B cell (primary cell): ENCODE data around the gene ITPR1. TPM values are rescaled to one million over a fixed set of nuclear protein-coding genes. Genes with fewer than 3 reads are reported as not detected.
"Not testable (repeated sequence)": the region's sequence is repeated elsewhere in the genome, so short reads cannot be mapped to it uniquely, and the experiment has no call there.

Experiments
- ATAC-seq: fragments of 200-7000 bp; cut with Tn5 transposase; one replicate; pipeline ENCODE4 v1.10.0; 2021; ENCODE audit warnings: low read depth, mild to moderate bottlenecking, moderate number of reproducible peaks, moderate library complexity
- CTCF ChIA-PET: fragments of 350-600 bp; sonication (Branson Sonifier 250); formaldehyde crosslinking; loops from one replicate; lab custom pipeline; 2021; ENCODE audit warnings: antibody characterized with exemption, inconsistent platforms; lab: Charles Lee
- POLR2A ChIA-PET: fragments of 350-600 bp; sonication (Branson Sonifier 250); formaldehyde crosslinking; loops from one replicate; lab custom pipeline; 2021; ENCODE audit warnings: antibody characterized with exemption; lab: Charles Lee
- DNase-seq: peaks from one replicate; pipeline ENCODE4 v3.0.0; 2013
- H2AFZ ChIP-seq: 2 replicates; pipeline ENCODE4 v1.6.1; 2012; ENCODE audit warnings: mild to moderate bottlenecking, low read depth, low read length; ENCODE audit not compliant: insufficient read depth, poor library complexity, severe bottlenecking
- H3K27ac ChIP-seq, 2 donors: 1 replicate in 1 of 2; 2 replicates in 1 of 2; pipeline ENCODE4 v1.5.1; 2012 to 2013; ENCODE audit warnings: low read length in 2 of 2, mild to moderate bottlenecking in 2 of 2, moderate library complexity in 1 of 2
- H3K27me3 ChIP-seq, 4 experiments: fragments of 200-600 bp in 1 of 4; sonication (generic) in 1 of 4; replicated peaks in 1 of 4; 1 replicate in 2 of 4; 2 replicates in 2 of 4; pipeline versions ENCODE4 v1.6.1 to v1.7.0; 2013 to 2016; ENCODE audit warnings: low read length in 3 of 4, mild to moderate bottlenecking in 2 of 4, mixed read lengths in 1 of 4, moderate library complexity in 1 of 4; ENCODE audit not compliant: insufficient read depth in 4 of 4, control insufficient read depth in 3 of 4; ENCODE audit errors: control extremely low read depth in 1 of 4
- H3K36me3 ChIP-seq, 2 experiments: replicated peaks in 1 of 2; 1 replicate in 1 of 2; 2 replicates in 1 of 2; pipeline versions ENCODE4 v1.6.1 to v1.7.1; 2013; ENCODE audit warnings: low read length in 1 of 2; ENCODE audit not compliant: insufficient read depth in 2 of 2, control insufficient read depth in 1 of 2; ENCODE audit errors: control extremely low read depth in 1 of 2, extremely low read depth in 1 of 2
- H3K4me1 ChIP-seq, 2 donors: fragments of 200-600 bp in 1 of 2; sonication (generic) in 1 of 2; 1 replicate in 1 of 2; 2 replicates in 1 of 2; pipeline versions ENCODE4 v1.5.1 to v1.6.1; 2013 to 2017; ENCODE audit warnings: low read length in 2 of 2; ENCODE audit not compliant: control insufficient read depth in 2 of 2, insufficient read depth in 2 of 2
- H3K4me2 ChIP-seq: replicated peaks from 2 replicates; pipeline ENCODE3; 2012; ENCODE audit warnings: mild to moderate bottlenecking, low read depth, low read length; ENCODE audit not compliant: poor library complexity, severe bottlenecking
- H3K4me3 ChIP-seq, 5 experiments: fragments of 200-600 bp in 1 of 5; sonication (generic) in 1 of 5; 1 replicate in 3 of 5; 2 replicates in 2 of 5; pipeline versions ENCODE4 v1.5.1 to v1.7.0; 2011 to 2016; ENCODE audit warnings: low read length in 4 of 5, mild to moderate bottlenecking in 4 of 5, low read depth in 2 of 5, control low read depth in 1 of 5, moderate library complexity in 1 of 5; ENCODE audit not compliant: insufficient read depth in 1 of 5; ENCODE audit errors: control extremely low read depth in 1 of 5, extremely low read depth in 1 of 5
- H3K79me2 ChIP-seq: fragments of 200-600 bp; sonication (generic); one replicate; pipeline ENCODE4 v1.6.0; 2016; ENCODE audit warnings: low read length; ENCODE audit not compliant: control insufficient read depth, insufficient read depth
- H3K9ac ChIP-seq: fragments of 200-600 bp; sonication (generic); 2 replicates; pipeline ENCODE4 v1.6.1; 2017; ENCODE audit warnings: mild to moderate bottlenecking, low read length, moderate library complexity
- H3K9me3 ChIP-seq, 3 donors: one replicate each; pipeline versions ENCODE4 v1.6.1 to v1.7.1; 2013; ENCODE audit warnings: low read length in 2 of 3; ENCODE audit not compliant: control insufficient read depth in 2 of 3, insufficient read depth in 1 of 3; ENCODE audit errors: control extremely low read depth in 1 of 3
- H4K20me1 ChIP-seq: 2 replicates; pipeline ENCODE4 v1.6.0; 2012; ENCODE audit warnings: mild to moderate bottlenecking, low read length; ENCODE audit not compliant: insufficient read depth, control insufficient read depth, poor library complexity, severe bottlenecking
- H3K27ac Mint-ChIP-seq: one replicate; pipeline ENCODE4 v1.8.0; 2021; ENCODE audit warnings: mixed read lengths
- H3K27me3 Mint-ChIP-seq: one replicate; pipeline ENCODE4 v1.8.0; 2021; ENCODE audit warnings: mixed read lengths
- H3K4me1 Mint-ChIP-seq: one replicate; pipeline ENCODE4 v1.8.0; 2021; ENCODE audit warnings: mixed read lengths
- H3K4me3 Mint-ChIP-seq: one replicate; pipeline ENCODE4 v1.8.0; 2021; ENCODE audit warnings: mixed read lengths
- H3K9me3 Mint-ChIP-seq: one replicate; pipeline ENCODE4 v1.8.0; 2022; ENCODE audit warnings: mixed read lengths; ENCODE audit not compliant: insufficient read depth
- CTCF ChIP-seq: fragments of 200-600 bp; IDR thresholded peaks from one replicate; pipeline ENCODE4 v1.8.0; 2022; ENCODE audit warnings: antibody characterized with exemption, mild to moderate bottlenecking
- EZH2 ChIP-seq: IDR thresholded peaks from 2 replicates; pipeline ENCODE4 v1.6.1; 2012; ENCODE audit warnings: borderline replicate concordance, low read depth, mild to moderate bottlenecking, moderate library complexity, low read length; ENCODE audit not compliant: insufficient read depth, poor library complexity, severe bottlenecking
- WGBS: methylation state at CpG from one replicate; pipeline ENCODE4 v1.1.5; 2013; ENCODE audit warnings: missing lambda C conversion rate; ENCODE audit not compliant: insufficient coverage; 5-methylcytosine and 5-hydroxymethylcytosine counted together
- intact Hi-C: fragments of 100-400 bp; cut with micrococcal nuclease; formaldehyde crosslinking; loops from one replicate; pipeline ENCODE4 v1.10.0; 2022
- polyA plus RNA-seq: library from polyadenylated mRNA; depleted of rRNA; stranded (reverse); fragments of >200 nt; gene quantifications from 2 replicates; pipeline ENCODE4 v1.2.3, GENCODE V29; 2012
- total RNA-seq, 2 donors: library from RNA; stranded (reverse); fragments of 120-200 nt in 1 of 2; gene quantifications; 1 replicate in 1 of 2; 2 replicates in 1 of 2; pipeline versions ENCODE4 v1.2.3 to v1.2.4, GENCODE V29; 2013 to 2022

ITPR1 gene
- total and polyA plus RNA-seq, 2 donors (not counting 1 experiment from before 2014, with no cell fraction given): 64.0 to 332 TPM

DNA sequence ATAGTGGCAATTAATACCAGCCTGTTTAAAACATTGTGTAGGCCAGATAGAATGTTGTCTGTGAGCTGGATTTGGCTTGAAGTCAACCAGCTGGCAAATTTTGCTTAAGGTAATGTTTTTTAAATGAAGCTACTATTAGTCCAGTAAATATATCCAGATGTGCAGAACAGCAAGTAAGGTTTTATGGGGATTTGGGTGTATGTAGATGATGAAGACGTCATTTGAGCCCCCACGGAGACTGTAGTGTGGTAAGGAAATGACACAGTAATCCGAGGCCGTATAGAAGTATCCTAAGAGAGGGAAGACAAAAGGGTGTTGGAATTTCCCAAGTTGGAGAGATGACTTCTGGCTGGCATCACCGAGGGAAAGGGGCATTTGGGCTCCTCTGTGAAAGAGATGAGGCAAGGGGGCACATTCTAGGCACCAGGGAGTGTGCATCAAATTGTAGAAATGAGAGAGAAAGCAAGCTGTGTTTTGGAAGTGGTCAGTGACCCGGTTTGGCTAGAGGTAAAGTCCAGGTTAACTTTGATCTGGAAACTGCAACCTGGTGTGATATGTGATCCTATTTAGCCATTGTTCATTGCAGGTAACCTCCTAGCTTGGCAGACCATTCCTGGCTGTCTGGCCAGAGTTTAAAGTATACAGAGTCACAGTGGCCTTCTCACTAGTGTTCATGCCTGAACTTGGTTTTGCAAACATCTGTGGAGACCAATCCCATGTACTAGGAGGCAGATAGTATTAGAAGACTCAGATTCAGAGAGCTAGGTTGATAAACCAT is 104.2 kb downstream of the ITPR1 start:
- POLR2A ChIA-PET: no interaction called here

GRCh38 chr3:4598232-4598631 is 105.1 kb downstream of the ITPR1 start:
- H3K27me3 Mint-ChIP-seq, H3K9me3 Mint-ChIP-seq, H3K9ac ChIP-seq, intact Hi-C loops, CTCF ChIA-PET, H2AFZ ChIP-seq, H3K36me3 ChIP-seq, H3K4me2 ChIP-seq, H3K9me3 ChIP-seq, H3K4me3 Mint-ChIP-seq, H3K27me3 ChIP-seq, DNase-seq, ATAC-seq, H3K27ac ChIP-seq, H3K27ac Mint-ChIP-seq, H3K4me3 ChIP-seq: not testable (repeated sequence)
- POLR2A ChIA-PET: interaction anchor here (0.7 kb wide), 1 partner anchor 14 kb away, joined by 3 read pairs; no protein-coding TSS in a partner anchor
- peaks cover 100% of the 10 kb centered on the region for H3K79me2 ChIP-seq
- peaks cover 85% of the 10 kb centered on the region for H3K4me1 Mint-ChIP-seq
- WGBS: 97% methylated on average over 5 of the region's 5 CpGs
- H3K4me1 ChIP-seq: peaks cover 28 to 42% of the 10 kb centered on the region in 2 donors
- peaks cover 98% of the 10 kb centered on the region for H4K20me1 ChIP-seq

More for the DNA sequence above, 104.2 kb downstream of the ITPR1 start:
- Histone ChIP-seq H3K9me3 (peaks cover 0 to 3% (median 0%) of the 10 kb centered on the region in 3 donors), H4K20me1 (peaks cover 100% of the 10 kb centered on the region), H3K4me3 (no peak overlapping the region), H3K4me1 (peaks cover 28 to 42% of the 10 kb centered on the region in 2 donors), H3K27ac (no peak overlapping the region), H3K79me2 (peaks cover 100% of the 10 kb centered on the region), H3K36me3 (peaks cover 0 to 4% of the 10 kb centered on the region in 2 experiments), H3K27me3 (no peaks in the 10 kb centered on the region), H2AFZ (no peak overlapping the region), H3K4me2 (no peak overlapping the region), H3K9ac (no peak overlapping the region)
- peak overlapping the region; percentile 5 for H3K27ac Mint-ChIP-seq
- WGBS: 78% methylated on average over 6 of the region's 6 CpGs
- H3K4me3 Mint-ChIP-seq: no peak overlapping the region
- TF ChIP-seq EZH2: no peak
- TF ChIP-seq CTCF: no peak
- ATAC-seq (no peak), DNase-seq (no peak)
- H3K4me1 Mint-ChIP-seq: peaks cover 87% of the 10 kb centered on the region
- intact Hi-C loops: no loop called here
- H3K9me3 Mint-ChIP-seq: no peaks in the 10 kb centered on the region
- CTCF ChIA-PET: interaction anchor here (1.5 to 2.3 kb wide), 2 partner anchors 11 to 247 kb away, joined by 5 to 6 read pairs; no protein-coding TSS in a partner anchor
- no peaks in the 10 kb centered on the region for H3K27me3 Mint-ChIP-seq
